Brain microvascular endothelial cell (primary cell): ENCODE results near the gene NACC2.

Experiments
- DNase-seq: peaks from one replicate; pipeline ENCODE4 v3.0.0-alpha.2; 2020
- H3K27ac ChIP-seq: fragments of 250-450 bp; sonication (Bioruptor Pico); 2 replicates; pipeline ENCODE4 v1.5.1; 2020; ENCODE audit warnings: mild to moderate bottlenecking, moderate library complexity
- H3K27me3 ChIP-seq: fragments of 250-450 bp; sonication (Bioruptor Pico); replicated peaks from 2 replicates; pipeline ENCODE4 v1.5.1; 2020; ENCODE audit warnings: mild to moderate bottlenecking
- H3K36me3 ChIP-seq: fragments of 250-450 bp; sonication (Bioruptor Pico); replicated peaks from 2 replicates; pipeline ENCODE4 v1.5.1; 2020; ENCODE audit warnings: mild to moderate bottlenecking
- H3K4me3 ChIP-seq: 2 replicates; pipeline ENCODE4 v1.5.1; 2011; ENCODE audit warnings: low read depth, mild to moderate bottlenecking, control low read depth, low read length, moderate library complexity
- CTCF ChIP-seq: IDR thresholded peaks from 2 replicates; pipeline ENCODE4 v1.5.1; 2011; ENCODE audit warnings: low read depth, mild to moderate bottlenecking, moderate library complexity, low read length, control low read depth, inconsistent platforms; ENCODE audit errors: missing control alignments
- in situ Hi-C: cut with HindIII; loops from 2 replicates; pipeline ENCODE4 v1.10.0; 2017; ENCODE audit warnings: low sequenced_read_pairs, low pct_ligation_motif_present

Gene NACC2

GRCh38 chr9:136006169-136006568 lies 88.9 kb downstream of the NACC2 start:
- Histone ChIP-seq H3K27me3 (no peaks in the 10 kb centered on the region), H3K4me3 (no peak overlapping the region), H3K27ac (no peak overlapping the region), H3K36me3 (peaks cover 3% of the 10 kb centered on the region)
- DNase-seq: no peak
- no peak for TF ChIP-seq CTCF
- in situ Hi-C loops: no loop called here

- Histone ChIP-seq H3K4me3 (no peak overlapping the region), H3K27ac (no peak overlapping the region), H3K27me3 (no peaks in the 10 kb centered on the region), H3K36me3 (no peaks in the 10 kb centered on the region)
- no peak for TF ChIP-seq CTCF
- in situ Hi-C loops: no loop called here
- DNase-seq: no peak
Measured at GRCh38 chr9:136004712-136005111, 90.4 kb downstream of the NACC2 start.

GRCh38 chr9:136004219-136004618 lies 90.9 kb downstream of the NACC2 start:
- no peak for DNase-seq
- in situ Hi-C loops: no loop called here
- TF ChIP-seq CTCF: no peak

GRCh38 chr9:136003411-136004218 lies 91.5 kb downstream of the NACC2 start:
- Histone ChIP-seq H3K36me3 (no peaks in the 10 kb centered on the region), H3K27ac (no peak overlapping the region), H3K27me3 (no peaks in the 10 kb centered on the region), H3K4me3 (no peak overlapping the region)
- in situ Hi-C loops: no loop called here
- no peak for TF ChIP-seq CTCF
- DNase-seq: no peak

More at GRCh38 chr9:136004219-136004618, 90.9 kb downstream of the NACC2 start:
- H3K27ac ChIP-seq: no peak overlapping the region
- no peaks in the 10 kb centered on the region for H3K36me3 ChIP-seq
- H3K27me3 ChIP-seq: no peaks in the 10 kb centered on the region
- H3K4me3 ChIP-seq: no peak overlapping the region

GRCh38 chr9:136002881-136003280 lies 92.2 kb downstream of the NACC2 start:
- Histone ChIP-seq H3K4me3 (no peak overlapping the region), H3K27ac (no peak overlapping the region), H3K27me3 (no peaks in the 10 kb centered on the region), H3K36me3 (no peaks in the 10 kb centered on the region)
- in situ Hi-C loops: no loop called here
- no peak for DNase-seq
- TF ChIP-seq CTCF: no peak

GRCh38 chr9:136002215-136002614 lies 92.9 kb downstream of the NACC2 start:
- Histone ChIP-seq H3K27ac (no peak overlapping the region), H3K4me3 (no peak overlapping the region), H3K36me3 (no peaks in the 10 kb centered on the region), H3K27me3 (no peaks in the 10 kb centered on the region)
- no peak for TF ChIP-seq CTCF
- DNase-seq: no peak
- in situ Hi-C loops: no loop called here
